Measurements from ENCODE around the gene FBN1.

FBN1 gene

DNA sequence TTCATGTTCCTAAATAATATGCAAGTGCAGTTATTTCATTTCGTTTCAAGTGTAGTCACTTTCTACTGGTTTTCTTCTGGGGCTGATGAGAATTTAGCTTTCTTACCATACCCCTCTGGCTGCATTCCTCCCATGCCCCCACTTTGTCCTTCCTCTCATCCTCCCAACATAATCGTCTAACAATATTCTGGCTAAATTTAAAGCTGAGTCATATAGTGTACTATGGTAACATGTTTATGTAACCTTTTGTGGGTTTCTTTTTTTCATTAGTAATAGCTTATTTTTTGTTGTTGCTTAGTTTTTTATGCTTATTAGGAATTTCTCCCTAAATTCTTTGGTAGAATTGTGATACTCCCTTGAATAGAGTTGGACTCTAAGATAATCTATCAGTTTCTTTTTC lies 283.8 kb downstream of the FBN1 start:
- H3K9me3 ChIP-seq (ENCODE audit: control insufficient read depth, insufficient read depth, low read depth, low read length) = no peaks in the 10 kb centered on the region
- H3K36me3 ChIP-seq (ENCODE audit: control insufficient read depth in 2 of 2, insufficient read depth in 1 of 2, low read length in 2 of 2) = no peaks in the 10 kb centered on the region
- no peak overlapping the region for H3K27ac ChIP-seq (ENCODE audit: extremely low read depth, low read depth, low read length)
- ChIA-PET CTCF (no interaction called here), POLR2A (no interaction called here)
- no peak overlapping the region for H3K4me3 ChIP-seq (ENCODE audit: low read depth, low read length)
- TF ChIP-seq ZFP3 (tag by site-specific recombination; IDR thresholded peaks at IDR 0.05; ENCODE audit: low read depth) = no peak
- no peak for TF ChIP-seq SP3 (tag by site-specific recombination; IDR thresholded peaks at IDR 0.05)
- TF ChIP-seq ZNF114 (tag by site-specific recombination; IDR thresholded peaks at IDR 0.05) = no peak
- TF ChIP-seq, protein P1, sequence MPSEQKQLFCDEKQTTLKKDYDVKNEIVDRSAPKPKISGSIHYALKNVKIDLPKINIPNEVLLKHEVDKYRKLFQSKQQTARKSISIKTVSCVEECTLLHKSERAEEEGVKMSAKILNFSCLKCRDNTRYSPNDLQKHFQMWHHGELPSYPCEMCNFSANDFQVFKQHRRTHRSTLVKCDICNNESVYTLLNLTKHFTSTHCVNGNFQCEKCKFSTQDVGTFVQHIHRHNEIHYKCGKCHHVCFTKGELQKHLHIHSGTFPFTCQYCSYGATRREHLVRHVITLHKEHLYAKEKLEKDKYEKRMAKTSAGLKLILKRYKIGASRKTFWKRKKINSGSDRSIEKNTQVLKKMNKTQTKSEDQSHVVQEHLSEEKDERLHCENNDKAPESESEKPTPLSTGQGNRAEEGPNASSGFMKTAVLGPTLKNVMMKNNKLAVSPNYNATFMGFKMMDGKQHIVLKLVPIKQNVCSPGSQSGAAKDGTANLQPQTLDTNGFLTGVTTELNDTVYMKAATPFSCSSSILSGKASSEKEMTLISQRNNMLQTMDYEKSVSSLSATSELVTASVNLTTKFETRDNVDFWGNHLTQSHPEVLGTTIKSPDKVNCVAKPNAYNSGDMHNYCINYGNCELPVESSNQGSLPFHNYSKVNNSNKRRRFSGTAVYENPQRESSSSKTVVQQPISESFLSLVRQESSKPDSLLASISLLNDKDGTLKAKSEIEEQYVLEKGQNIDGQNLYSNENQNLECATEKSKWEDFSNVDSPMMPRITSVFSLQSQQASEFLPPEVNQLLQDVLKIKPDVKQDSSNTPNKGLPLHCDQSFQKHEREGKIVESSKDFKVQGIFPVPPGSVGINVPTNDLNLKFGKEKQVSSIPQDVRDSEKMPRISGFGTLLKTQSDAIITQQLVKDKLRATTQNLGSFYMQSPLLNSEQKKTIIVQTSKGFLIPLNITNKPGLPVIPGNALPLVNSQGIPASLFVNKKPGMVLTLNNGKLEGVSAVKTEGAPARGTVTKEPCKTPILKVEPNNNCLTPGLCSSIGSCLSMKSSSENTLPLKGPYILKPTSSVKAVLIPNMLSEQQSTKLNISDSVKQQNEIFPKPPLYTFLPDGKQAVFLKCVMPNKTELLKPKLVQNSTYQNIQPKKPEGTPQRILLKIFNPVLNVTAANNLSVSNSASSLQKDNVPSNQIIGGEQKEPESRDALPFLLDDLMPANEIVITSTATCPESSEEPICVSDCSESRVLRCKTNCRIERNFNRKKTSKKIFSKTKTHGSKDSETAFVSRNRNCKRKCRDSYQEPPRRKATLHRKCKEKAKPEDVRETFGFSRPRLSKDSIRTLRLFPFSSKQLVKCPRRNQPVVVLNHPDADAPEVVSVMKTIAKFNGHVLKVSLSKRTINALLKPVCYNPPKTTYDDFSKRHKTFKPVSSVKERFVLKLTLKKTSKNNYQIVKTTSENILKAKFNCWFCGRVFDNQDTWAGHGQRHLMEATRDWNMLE (tag by site-specific recombination; conservative IDR thresholded peaks at IDR 0.05; ENCODE audit: low read depth) = no peak
- TF ChIP-seq KLF1 (tag by site-specific recombination; IDR thresholded peaks at IDR 0.05) = no peak
- H3K4me1 ChIP-seq (ENCODE audit: control insufficient read depth, insufficient read depth, low read length) = peaks cover 6% of the 10 kb centered on the region

DNA sequence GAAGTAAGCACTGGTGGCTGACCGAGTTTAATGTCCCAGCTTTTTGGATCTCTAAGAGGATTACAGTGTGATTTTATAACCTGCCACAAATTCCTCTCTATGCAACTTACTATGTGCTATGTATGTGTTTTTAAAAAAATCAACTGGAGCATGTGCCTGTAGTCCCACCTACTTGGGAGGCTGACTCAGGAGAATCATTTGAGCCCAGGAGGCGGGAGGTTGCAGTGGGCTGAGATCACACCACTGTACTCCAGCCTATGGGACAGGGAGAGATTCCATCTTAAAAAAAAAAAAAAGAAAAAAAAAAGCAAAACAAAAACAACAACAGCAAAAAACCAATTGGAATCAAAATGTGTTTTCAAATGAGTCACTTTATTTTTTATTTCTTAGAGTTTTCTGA lies 284.7 kb downstream of the FBN1 start:
- no peak overlapping the region for H3K4me3 ChIP-seq (ENCODE audit: low read depth, low read length)
- POLR2A ChIA-PET = no interaction called here
- no peaks in the 10 kb centered on the region for H3K36me3 ChIP-seq (ENCODE audit: control insufficient read depth in 2 of 2, insufficient read depth in 1 of 2, low read length in 2 of 2)
- CTCF ChIA-PET = no interaction called here
- no peak overlapping the region for H3K27ac ChIP-seq (ENCODE audit: extremely low read depth, low read depth, low read length)
- no peaks in the 10 kb centered on the region for H3K9me3 ChIP-seq (ENCODE audit: control insufficient read depth, insufficient read depth, low read depth, low read length)
- peaks cover 6% of the 10 kb centered on the region for H3K4me1 ChIP-seq (ENCODE audit: control insufficient read depth, insufficient read depth, low read length)
- TF ChIP-seq ZNF747 (tag by site-specific recombination; IDR thresholded peaks at IDR 0.05) (no peak), ZBTB21 (tag by site-specific recombination; IDR thresholded peaks at IDR 0.05) (no peak), ZNF585B (tag by site-specific recombination; IDR thresholded peaks at IDR 0.05) (no peak), BCL11B (tag by site-specific recombination; IDR thresholded peaks at IDR 0.05; ENCODE audit: low read depth) (no peak)
- TF ChIP-seq, protein P2, sequence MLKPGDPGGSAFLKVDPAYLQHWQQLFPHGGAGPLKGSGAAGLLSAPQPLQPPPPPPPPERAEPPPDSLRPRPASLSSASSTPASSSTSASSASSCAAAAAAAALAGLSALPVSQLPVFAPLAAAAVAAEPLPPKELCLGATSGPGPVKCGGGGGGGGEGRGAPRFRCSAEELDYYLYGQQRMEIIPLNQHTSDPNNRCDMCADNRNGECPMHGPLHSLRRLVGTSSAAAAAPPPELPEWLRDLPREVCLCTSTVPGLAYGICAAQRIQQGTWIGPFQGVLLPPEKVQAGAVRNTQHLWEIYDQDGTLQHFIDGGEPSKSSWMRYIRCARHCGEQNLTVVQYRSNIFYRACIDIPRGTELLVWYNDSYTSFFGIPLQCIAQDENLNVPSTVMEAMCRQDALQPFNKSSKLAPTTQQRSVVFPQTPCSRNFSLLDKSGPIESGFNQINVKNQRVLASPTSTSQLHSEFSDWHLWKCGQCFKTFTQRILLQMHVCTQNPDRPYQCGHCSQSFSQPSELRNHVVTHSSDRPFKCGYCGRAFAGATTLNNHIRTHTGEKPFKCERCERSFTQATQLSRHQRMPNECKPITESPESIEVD (tag by site-specific recombination; IDR thresholded peaks at IDR 0.05) = no peak
- TF ChIP-seq, protein P3, sequence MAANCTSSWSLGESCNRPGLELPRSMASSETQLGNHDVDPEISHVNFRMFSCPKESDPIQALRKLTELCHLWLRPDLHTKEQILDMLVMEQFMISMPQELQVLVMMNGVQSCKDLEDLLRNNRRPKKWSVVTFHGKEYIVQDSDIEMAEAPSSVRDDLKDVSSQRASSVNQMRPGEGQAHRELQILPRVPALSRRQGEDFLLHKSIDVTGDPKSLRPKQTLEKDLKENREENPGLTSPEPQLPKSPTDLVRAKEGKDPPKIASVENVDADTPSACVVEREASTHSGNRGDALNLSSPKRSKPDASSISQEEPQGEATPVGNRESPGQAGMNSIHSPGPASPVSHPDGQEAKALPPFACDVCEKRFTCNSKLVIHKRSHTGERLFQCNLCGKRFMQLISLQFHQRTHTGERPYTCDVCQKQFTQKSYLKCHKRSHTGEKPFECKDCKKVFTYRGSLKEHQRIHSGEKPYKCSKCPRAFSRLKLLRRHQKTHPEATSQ (tag by site-specific recombination; IDR thresholded peaks at IDR 0.05) = no peak

Data from HEK293 (cell line).